Activated naive CD8-positive, alpha-beta T cell treated with anti-CD3 and anti-CD28 coated beads, Interleukin-2, amount 50 U/mL, for 16 hours (primary cell): ENCODE results near the gene STEAP3.

ENCODE experiments used
- DNase-seq: peaks from one replicate; pipeline ENCODE4 v3.0.0-alpha.2; 2020; ENCODE audit warnings: low read depth, low spot score

Gene STEAP3

GRCh38 chr2:119198240-119198840 lies 25.3 kb upstream of the STEAP3 start:
- DNase-seq = no peak

GRCh38 chr2:119201815-119202214 lies 21.8 kb upstream of the STEAP3 start:
- DNase-seq = no peak

GRCh38 chr2:119202610-119203310 lies 20.9 kb upstream of the STEAP3 start:
- no peak for DNase-seq

- no peak for DNase-seq
Observed at GRCh38 chr2:119204525-119204924, 19.1 kb upstream of the STEAP3 start.

- no peak for DNase-seq
Observed at GRCh38 chr2:119205001-119205706, 18.5 kb upstream of the STEAP3 start.

GRCh38 chr2:119206201-119206600 lies 17.4 kb upstream of the STEAP3 start:
- no peak for DNase-seq

GRCh38 chr2:119207447-119207846 lies 16.2 kb upstream of the STEAP3 start:
- no peak for DNase-seq

GRCh38 chr2:119208791-119209203 lies 14.8 kb upstream of the STEAP3 start:
- no peak for DNase-seq

- DNase-seq = no peak
Observed at GRCh38 chr2:119212139-119212800, 11.4 kb upstream of the STEAP3 start.

- DNase-seq = no peak
Observed at GRCh38 chr2:119214453-119215037, 9.1 kb upstream of the STEAP3 start.

GRCh38 chr2:119216994-119217393 lies 6.6 kb upstream of the STEAP3 start:
- DNase-seq = no peak

GRCh38 chr2:119218478-119219064 lies 5.1 kb upstream of the STEAP3 start:
- DNase-seq = no peak

- no peak for DNase-seq
Observed at GRCh38 chr2:119219873-119220272, 3.8 kb upstream of the STEAP3 start.

- DNase-seq = no peak
Observed at GRCh38 chr2:119220720-119221301, 2.8 kb upstream of the STEAP3 start.

- no peak for DNase-seq
Observed at GRCh38 chr2:119221609-119222008, 2.0 kb upstream of the STEAP3 start.

GRCh38 chr2:119222213-119222612 lies 1.4 kb upstream of the STEAP3 start:
- DNase-seq = no peak

- no peak for DNase-seq
Observed at GRCh38 chr2:119222863-119223520, 642 bp upstream of the STEAP3 start.

- DNase-seq = no peak
Observed at GRCh38 chr2:119224391-119225104, 914 bp downstream of the STEAP3 start.

- DNase-seq = no peak
Observed at GRCh38 chr2:119225105-119225865, 1.7 kb downstream of the STEAP3 start.
